H9 (cell line): ENCODE data around the gene MYO18A. TPM values are rescaled to one million over a fixed set of nuclear protein-coding genes. Genes with fewer than 3 reads are reported as not detected.

Experiments
- DNase-seq: peaks from one replicate; pipeline ENCODE4 v3.0.0-alpha.2; 2017
- H2AFZ ChIP-seq: one replicate; pipeline ENCODE4 v1.6.1; 2013; ENCODE audit warnings: mild to moderate bottlenecking, low read length, control low read depth, moderate library complexity
- H2AK5ac ChIP-seq: 2 replicates; pipeline ENCODE4 v1.6.1; 2013; ENCODE audit warnings: low read length, control low read depth, mixed read lengths; ENCODE audit not compliant: insufficient read length
- H2BK120ac ChIP-seq: one replicate; pipeline ENCODE4 v1.6.1; 2013; ENCODE audit warnings: low read depth, mild to moderate bottlenecking, low read length, control low read depth, inconsistent platforms; ENCODE audit not compliant: poor library complexity, severe bottlenecking
- H2BK12ac ChIP-seq: 2 replicates; pipeline ENCODE4 v1.6.1; 2013; ENCODE audit warnings: low read length, control low read depth, mixed read lengths, low read depth; ENCODE audit not compliant: insufficient read length
- H2BK15ac ChIP-seq: 2 replicates; pipeline ENCODE4 v1.6.1; 2013; ENCODE audit warnings: low read depth, low read length, control low read depth
- H2BK20ac ChIP-seq: one replicate; pipeline ENCODE4 v1.6.1; 2013; ENCODE audit warnings: low read depth, mild to moderate bottlenecking, low read length, control low read depth, inconsistent platforms; ENCODE audit not compliant: poor library complexity, severe bottlenecking
- H2BK5ac ChIP-seq: 2 replicates; pipeline ENCODE4 v1.6.1; 2013; ENCODE audit warnings: low read length, control low read depth, mixed read lengths; ENCODE audit not compliant: insufficient read length
- H3K14ac ChIP-seq: 2 replicates; pipeline ENCODE4 v1.6.1; 2013; ENCODE audit warnings: low read length, control low read depth; ENCODE audit not compliant: insufficient read depth
- H3K18ac ChIP-seq: 2 replicates; pipeline ENCODE4 v1.6.1; 2013; ENCODE audit warnings: low read depth, mild to moderate bottlenecking, mixed read lengths, low read length, control low read depth; ENCODE audit not compliant: insufficient read length
- H3K23ac ChIP-seq: 2 replicates; pipeline ENCODE4 v1.6.1; 2013; ENCODE audit warnings: low read length, control low read depth, mixed read lengths, low read depth; ENCODE audit not compliant: insufficient read length
- H3K23me2 ChIP-seq: 2 replicates; pipeline ENCODE4 v1.6.1; 2013; ENCODE audit warnings: low read depth, mild to moderate bottlenecking, mixed read lengths, low read length, control low read depth; ENCODE audit not compliant: insufficient read length, poor library complexity, severe bottlenecking
- H3K27ac ChIP-seq: 2 replicates; pipeline ENCODE4 v1.5.1; 2013; ENCODE audit warnings: low read length, control low read depth, mixed read lengths, low read depth; ENCODE audit not compliant: insufficient read length
- H3K27me3 ChIP-seq: 2 replicates; pipeline ENCODE4 v1.6.1; 2013; ENCODE audit warnings: low read length, control low read depth, inconsistent platforms; ENCODE audit not compliant: insufficient read depth
- H3K4ac ChIP-seq: 2 replicates; pipeline ENCODE4 v1.6.1; 2013; ENCODE audit warnings: low read depth, mild to moderate bottlenecking, control low read depth, inconsistent platforms, low read length, moderate library complexity
- H3K4me1 ChIP-seq: 2 replicates; pipeline ENCODE4 v1.6.1; 2013; ENCODE audit warnings: low read length, control low read depth, inconsistent platforms; ENCODE audit not compliant: insufficient read depth
- H3K4me2 ChIP-seq: 2 replicates; pipeline ENCODE4 v1.6.1; 2013; ENCODE audit warnings: low read length, control low read depth, mixed read lengths; ENCODE audit not compliant: insufficient read length, insufficient read depth
- H3K56ac ChIP-seq: 2 replicates; pipeline ENCODE4 v1.6.1; 2013; ENCODE audit warnings: low read depth, mild to moderate bottlenecking, mixed read lengths, low read length, control low read depth; ENCODE audit not compliant: insufficient read length
- H3K79me1 ChIP-seq: 2 replicates; pipeline ENCODE4 v1.6.1; 2013; ENCODE audit warnings: low read depth, mild to moderate bottlenecking, moderate library complexity, low read length, control low read depth, inconsistent platforms; ENCODE audit not compliant: insufficient read depth, poor library complexity, severe bottlenecking
- H3K79me2 ChIP-seq: 2 replicates; pipeline ENCODE4 v1.6.1; 2013; ENCODE audit warnings: low read length, control low read depth, inconsistent platforms; ENCODE audit not compliant: insufficient read depth
- H3K9ac ChIP-seq: 2 replicates; pipeline ENCODE4 v1.6.1; 2013; ENCODE audit warnings: low read length, control low read depth, mixed read lengths; ENCODE audit not compliant: insufficient read length; ENCODE audit errors: extremely low read depth
- H3K9me3 ChIP-seq: one replicate; pipeline ENCODE4 v1.6.1; 2013; ENCODE audit warnings: low read depth, low read length, inconsistent platforms; ENCODE audit not compliant: control insufficient read depth
- H3T11ph ChIP-seq: one replicate; pipeline ENCODE4 v1.6.1; 2013; ENCODE audit warnings: mild to moderate bottlenecking, low read length, control low read depth, inconsistent platforms
- H4K20me1 ChIP-seq: one replicate; pipeline ENCODE4 v1.6.1; 2013; ENCODE audit not compliant: control insufficient read depth, insufficient read length, insufficient read depth
- H4K5ac ChIP-seq: 2 replicates; pipeline ENCODE4 v1.6.1; 2013; ENCODE audit warnings: low read depth, mild to moderate bottlenecking, mixed read lengths, low read length, control low read depth; ENCODE audit not compliant: insufficient read length
- H4K8ac ChIP-seq: replicated peaks from 2 replicates; pipeline ENCODE4 v1.6.1; 2013; ENCODE audit warnings: low read length, control low read depth, mixed read lengths, low read depth; ENCODE audit not compliant: insufficient read length
- H4K91ac ChIP-seq: 2 replicates; pipeline ENCODE4 v1.6.1; 2013; ENCODE audit warnings: low read depth, mild to moderate bottlenecking, moderate library complexity, mixed read lengths, low read length, control low read depth; ENCODE audit not compliant: insufficient read length
- H3K27ac Mint-ChIP-seq, 3 experiments: 2 replicates in 2 of 3; 3 replicates in 1 of 3; pipeline ENCODE4 v1.8.0; 2020 to 2021; ENCODE audit warnings: mixed read lengths in 3 of 3, mild to moderate bottlenecking in 1 of 3, moderate library complexity in 1 of 3
- H3K27me3 Mint-ChIP-seq: 2 replicates; pipeline ENCODE4 v1.8.0; 2021; ENCODE audit warnings: low read depth, mild to moderate bottlenecking, moderate library complexity, mixed read lengths
- H3K36me3 Mint-ChIP-seq, 3 experiments: 2 replicates in 2 of 3; 3 replicates in 1 of 3; pipeline ENCODE4 v1.8.0; 2020 to 2021; ENCODE audit warnings: low read depth in 3 of 3, mixed read lengths in 3 of 3; ENCODE audit not compliant: insufficient read depth in 1 of 3
- H3K4me1 Mint-ChIP-seq, 2 experiments: 2 replicates each; pipeline ENCODE4 v1.8.0; 2020; ENCODE audit warnings: mixed read lengths in 2 of 2
- H3K4me3 Mint-ChIP-seq, 2 experiments: 2 replicates in 1 of 2; 3 replicates in 1 of 2; pipeline ENCODE4 v1.8.0; 2020 to 2021; ENCODE audit warnings: mild to moderate bottlenecking in 2 of 2, mixed read lengths in 2 of 2, moderate library complexity in 1 of 2
- H3K9me3 Mint-ChIP-seq, 2 experiments: 2 replicates in 1 of 2; 3 replicates in 1 of 2; pipeline ENCODE4 v1.8.0; 2020; ENCODE audit warnings: mild to moderate bottlenecking in 2 of 2, mixed read lengths in 2 of 2, moderate library complexity in 1 of 2
- CTCF ChIP-seq: fragments of 200-600 bp; sonication (generic); conservative IDR thresholded peaks from 3 replicates; pipeline ENCODE4 v1.8.0; 2021; ENCODE audit warnings: antibody characterized with exemption, mild to moderate bottlenecking
- WGBS: extraction: QIAGEN DNeasy Blood & Tissue Kit; methylation state at CpG from one replicate; pipeline ENCODE4 v1.1.7; 2013; ENCODE audit warnings: missing lambda C conversion rate, low lambda C conversion rate, mixed read lengths; ENCODE audit not compliant: insufficient read length; ENCODE audit errors: extremely low coverage; 5-methylcytosine and 5-hydroxymethylcytosine counted together
- total RNA-seq: library from RNA; stranded (reverse); gene quantifications from 2 replicates; pipeline ENCODE4 v1.2.1, GENCODE V29; 2021

Gene MYO18A
- total RNA-seq, 1 experiment from 2014 or later: 21.6 TPM

GRCh38 chr17:29110372-29110757, 69.8 kb downstream of the MYO18A start:
- Histone ChIP-seq H3K23me2 (no peaks in the 10 kb centered on the region), H4K20me1 (no peaks in the 10 kb centered on the region), H2AK5ac (no peak overlapping the region), H3T11ph (no peak overlapping the region), H4K5ac (no peak overlapping the region), H3K9me3 (no peaks in the 10 kb centered on the region), H2BK20ac (no peak overlapping the region), H2AFZ (no peak overlapping the region), H3K4ac (no peak overlapping the region), H2BK15ac (no peak overlapping the region), H3K4me2 (no peak overlapping the region), H2BK12ac (no peak overlapping the region), H3K27ac (no peak overlapping the region), H4K91ac (no peak overlapping the region), H3K79me1 (no peaks in the 10 kb centered on the region), H2BK5ac (no peak overlapping the region), H3K18ac (no peak overlapping the region), H3K27me3 (no peaks in the 10 kb centered on the region), H3K9ac (no peak overlapping the region), H3K14ac (no peak overlapping the region), H2BK120ac (no peak overlapping the region), H3K23ac (no peak overlapping the region), H3K79me2 (no peaks in the 10 kb centered on the region), H3K4me1 (no peaks in the 10 kb centered on the region; the same call in 1 of the 2 replicates), H4K8ac (no peak overlapping the region), H3K56ac (no peak overlapping the region)
- DNase-seq: no peak
- peaks cover 13 to 22% of the 10 kb centered on the region in 2 experiments for H3K4me1 Mint-ChIP-seq
- TF ChIP-seq CTCF: no peak
- no peaks in the 10 kb centered on the region; a peak in 1 of 5 replicates for H3K9me3 Mint-ChIP-seq
- peaks cover 5 to 36% (median 11%) of the 10 kb centered on the region in 3 experiments; a peak in 6 of 7 replicates for H3K36me3 Mint-ChIP-seq
- no peak overlapping the region for H3K27ac Mint-ChIP-seq
- no peaks in the 10 kb centered on the region; the same call in 1 of the 2 replicates for H3K27me3 Mint-ChIP-seq
- no CpG with 5 or more reads among the region's 16 CpGs for WGBS
- no peak overlapping the region for H3K4me3 Mint-ChIP-seq
